HCT116 (cell line): ENCODE data around the gene LRRC2.

ENCODE experiments used
- EZH2 ChIP-seq: fragments of 200-600 bp; sonication (generic); IDR thresholded peaks from 2 replicates; pipeline ENCODE4 v1.6.1; 2017; ENCODE audit warnings: antibody characterized with exemption, mixed run types
- EZH2phosphoT487 ChIP-seq: fragments of 200-600 bp; IDR thresholded peaks from 2 replicates; pipeline ENCODE4 v1.6.1; 2018; ENCODE audit warnings: antibody characterized with exemption, borderline replicate concordance
- POLR2A ChIP-seq: IDR thresholded peaks from 2 replicates; pipeline ENCODE4 v1.7.0; 2011; ENCODE audit warnings: borderline replicate concordance; ENCODE audit not compliant: insufficient read depth, insufficient read length; ENCODE audit errors: extremely low read depth
- POLR2AphosphoS5 ChIP-seq: IDR thresholded peaks from 2 replicates; pipeline ENCODE4 v1.6.1; 2011; ENCODE audit warnings: mild to moderate bottlenecking, low read depth, low read length, moderate library complexity
- RAD21 ChIP-seq: IDR thresholded peaks from 2 replicates; pipeline ENCODE4 v1.6.1; 2012; ENCODE audit warnings: low read depth, mild to moderate bottlenecking
- YY1 ChIP-seq: IDR thresholded peaks from 2 replicates; pipeline ENCODE4 v1.6.1; 2011; ENCODE audit warnings: low read length, low read depth, moderate library complexity, mild to moderate bottlenecking; ENCODE audit not compliant: insufficient replicate concordance; ENCODE audit errors: extremely low read depth
- TF ChIP-seq, protein P1 (sequence below), 3 experiments: fragments of 200-600 bp in 1 of 3; sonication (generic) in 1 of 3; IDR thresholded peaks in 2 of 3; conservative IDR thresholded peaks in 1 of 3; 2 replicates each; pipeline ENCODE4 v1.5.1; 2012 to 2017; ENCODE audit warnings: low read depth in 2 of 3, low read length in 2 of 3, antibody characterized with exemption in 1 of 3, borderline replicate concordance in 1 of 3, control low read depth in 1 of 3, mild to moderate bottlenecking in 1 of 3, mixed read lengths in 1 of 3, mixed run types in 1 of 3, moderate library complexity in 1 of 3; ENCODE audit not compliant: insufficient read depth in 1 of 3
- TF ChIP-seq, protein P2 (sequence below): IDR thresholded peaks from 2 replicates; pipeline ENCODE4 v1.6.1; 2012; ENCODE audit warnings: low read depth

DNA sequence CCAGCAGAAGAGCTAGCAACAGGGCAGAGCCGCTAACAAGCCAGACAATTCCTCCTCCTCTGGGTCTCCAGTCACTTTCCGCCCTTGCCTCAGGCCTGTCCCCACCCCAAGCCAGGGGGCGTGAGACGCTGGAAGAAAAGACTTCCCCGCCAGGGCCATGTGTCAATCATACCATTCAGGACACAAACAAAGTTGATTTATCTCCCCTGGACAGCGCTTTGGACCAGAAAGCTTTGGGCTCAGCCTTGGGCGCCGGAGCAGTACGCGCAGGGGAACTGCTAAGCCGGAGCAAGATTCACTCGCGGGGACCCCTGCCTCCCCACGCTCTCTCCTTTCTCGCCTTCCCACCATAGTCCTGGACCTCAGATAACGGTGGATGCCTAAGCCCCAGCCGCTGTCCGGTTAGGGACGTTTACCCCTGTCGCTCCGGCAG is 479 bp downstream of the LRRC2 start:
- TF ChIP-seq, protein P1, sequence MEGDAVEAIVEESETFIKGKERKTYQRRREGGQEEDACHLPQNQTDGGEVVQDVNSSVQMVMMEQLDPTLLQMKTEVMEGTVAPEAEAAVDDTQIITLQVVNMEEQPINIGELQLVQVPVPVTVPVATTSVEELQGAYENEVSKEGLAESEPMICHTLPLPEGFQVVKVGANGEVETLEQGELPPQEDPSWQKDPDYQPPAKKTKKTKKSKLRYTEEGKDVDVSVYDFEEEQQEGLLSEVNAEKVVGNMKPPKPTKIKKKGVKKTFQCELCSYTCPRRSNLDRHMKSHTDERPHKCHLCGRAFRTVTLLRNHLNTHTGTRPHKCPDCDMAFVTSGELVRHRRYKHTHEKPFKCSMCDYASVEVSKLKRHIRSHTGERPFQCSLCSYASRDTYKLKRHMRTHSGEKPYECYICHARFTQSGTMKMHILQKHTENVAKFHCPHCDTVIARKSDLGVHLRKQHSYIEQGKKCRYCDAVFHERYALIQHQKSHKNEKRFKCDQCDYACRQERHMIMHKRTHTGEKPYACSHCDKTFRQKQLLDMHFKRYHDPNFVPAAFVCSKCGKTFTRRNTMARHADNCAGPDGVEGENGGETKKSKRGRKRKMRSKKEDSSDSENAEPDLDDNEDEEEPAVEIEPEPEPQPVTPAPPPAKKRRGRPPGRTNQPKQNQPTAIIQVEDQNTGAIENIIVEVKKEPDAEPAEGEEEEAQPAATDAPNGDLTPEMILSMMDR (IDR thresholded peaks at IDR 0.05 in 2 of 3, conservative IDR thresholded peaks at IDR 0.05 in 1 of 3; ENCODE audit: borderline replicate concordance in 1 of 3, insufficient read depth in 1 of 3, low read depth in 2 of 3, low read length in 2 of 3) = no peak
- no peak for TF ChIP-seq EZH2
- no peak for TF ChIP-seq YY1
- no peak for TF ChIP-seq POLR2A
- TF ChIP-seq, protein P2, sequence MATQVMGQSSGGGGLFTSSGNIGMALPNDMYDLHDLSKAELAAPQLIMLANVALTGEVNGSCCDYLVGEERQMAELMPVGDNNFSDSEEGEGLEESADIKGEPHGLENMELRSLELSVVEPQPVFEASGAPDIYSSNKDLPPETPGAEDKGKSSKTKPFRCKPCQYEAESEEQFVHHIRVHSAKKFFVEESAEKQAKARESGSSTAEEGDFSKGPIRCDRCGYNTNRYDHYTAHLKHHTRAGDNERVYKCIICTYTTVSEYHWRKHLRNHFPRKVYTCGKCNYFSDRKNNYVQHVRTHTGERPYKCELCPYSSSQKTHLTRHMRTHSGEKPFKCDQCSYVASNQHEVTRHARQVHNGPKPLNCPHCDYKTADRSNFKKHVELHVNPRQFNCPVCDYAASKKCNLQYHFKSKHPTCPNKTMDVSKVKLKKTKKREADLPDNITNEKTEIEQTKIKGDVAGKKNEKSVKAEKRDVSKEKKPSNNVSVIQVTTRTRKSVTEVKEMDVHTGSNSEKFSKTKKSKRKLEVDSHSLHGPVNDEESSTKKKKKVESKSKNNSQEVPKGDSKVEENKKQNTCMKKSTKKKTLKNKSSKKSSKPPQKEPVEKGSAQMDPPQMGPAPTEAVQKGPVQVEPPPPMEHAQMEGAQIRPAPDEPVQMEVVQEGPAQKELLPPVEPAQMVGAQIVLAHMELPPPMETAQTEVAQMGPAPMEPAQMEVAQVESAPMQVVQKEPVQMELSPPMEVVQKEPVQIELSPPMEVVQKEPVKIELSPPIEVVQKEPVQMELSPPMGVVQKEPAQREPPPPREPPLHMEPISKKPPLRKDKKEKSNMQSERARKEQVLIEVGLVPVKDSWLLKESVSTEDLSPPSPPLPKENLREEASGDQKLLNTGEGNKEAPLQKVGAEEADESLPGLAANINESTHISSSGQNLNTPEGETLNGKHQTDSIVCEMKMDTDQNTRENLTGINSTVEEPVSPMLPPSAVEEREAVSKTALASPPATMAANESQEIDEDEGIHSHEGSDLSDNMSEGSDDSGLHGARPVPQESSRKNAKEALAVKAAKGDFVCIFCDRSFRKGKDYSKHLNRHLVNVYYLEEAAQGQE = no peak
- TF ChIP-seq EZH2phosphoT487 = no peak
- no peak for TF ChIP-seq POLR2AphosphoS5
- TF ChIP-seq RAD21 = no peak
